ENCODE data around the gene KLHL40. TPM values are rescaled to one million over a fixed set of nuclear protein-coding genes. Genes with fewer than 3 reads are reported as not detected.

KLHL40 gene
- total and polyA plus RNA-seq, 10 of the 15 experiments (the other 5 are each of a cell fraction or from before 2014, with no cell fraction given) = not detected

GRCh38 chr3:42655331-42655888 is 29.9 kb upstream of the KLHL40 start:
- 35% methylated on average over 4 of the region's 4 CpGs for WGBS (ENCODE audit: insufficient coverage, insufficient replicate concordance, low lambda C conversion rate, missing lambda C conversion rate)
- H3K79me2 ChIP-seq (ENCODE audit: control insufficient read depth, insufficient read depth, low read length) = no peaks in the 10 kb centered on the region; the same call in 1 of the 2 replicates

More at GRCh38 chr3:42655331-42655888, 29.9 kb upstream of the KLHL40 start:
- Histone ChIP-seq H3K27ac (ENCODE audit: control insufficient read depth, insufficient read depth) (no peak overlapping the region), H3K4me3 (peak overlapping the region; percentile 73), H3K27me3 (replicated peaks in 1 of 2; ENCODE audit: control insufficient read depth in 2 of 2, insufficient read depth in 2 of 2, low read length in 1 of 2) (no peaks in the 10 kb centered on the region), H2AFZ (ENCODE audit: control insufficient read depth, low read depth, low read length) (0 out of 2 replicates have a peak overlapping the region, but pooled peaks have one; percentile 62), H3K4me1 (ENCODE audit: control insufficient read depth, insufficient read depth, low read length) (peaks cover 17% of the 10 kb centered on the region), H3K9ac (ENCODE audit: control insufficient read depth, insufficient read depth, low read length) (no peak overlapping the region; the same call in 1 of the 2 replicates), H3K9me3 (replicated peaks; ENCODE audit: control insufficient read depth, insufficient read depth, low read length) (no peaks in the 10 kb centered on the region), H3K4me2 (ENCODE audit: control insufficient read depth, insufficient read depth) (peak overlapping the region; percentile 72), H3K36me3 (ENCODE audit: control insufficient read depth in 2 of 2, insufficient read depth in 2 of 2, low read length in 1 of 2) (no peaks in the 10 kb centered on the region), H4K20me1 (ENCODE audit: control insufficient read depth, insufficient read depth) (no peaks in the 10 kb centered on the region)
- in situ Hi-C loops (cut with MboI) (no loop called here), intact Hi-C loops (cut with micrococcal nuclease; ENCODE audit: unreplicated experiment) (no loop called here)
- no peak for DNase-seq (ENCODE audit: low read depth, low spot score)
- TF ChIP-seq TAF1 (IDR thresholded peaks at IDR 0.05; ENCODE audit: borderline replicate concordance, low read depth, low read length) (no peak), FOXM1 (IDR thresholded peaks at IDR 0.05; ENCODE audit: low read depth, low read length) (no peak), TCF12 (IDR thresholded peaks at IDR 0.05; ENCODE audit: low read depth, low read length) (0 out of 2 replicates have a peak, but pooled peaks have one; percentile 8), ZBED1 (IDR thresholded peaks at IDR 0.05; ENCODE audit: borderline replicate concordance) (no peak), JUND (IDR thresholded peaks at IDR 0.05; ENCODE audit: low read depth, low read length) (no peak), POLR2A (IDR thresholded peaks at IDR 0.05; ENCODE audit: low read depth, low read length) (no peak), CHD2 (IDR thresholded peaks at IDR 0.05; ENCODE audit: borderline replicate concordance, low read depth, low read length) (no peak)
- TF ChIP-seq, protein P1, sequence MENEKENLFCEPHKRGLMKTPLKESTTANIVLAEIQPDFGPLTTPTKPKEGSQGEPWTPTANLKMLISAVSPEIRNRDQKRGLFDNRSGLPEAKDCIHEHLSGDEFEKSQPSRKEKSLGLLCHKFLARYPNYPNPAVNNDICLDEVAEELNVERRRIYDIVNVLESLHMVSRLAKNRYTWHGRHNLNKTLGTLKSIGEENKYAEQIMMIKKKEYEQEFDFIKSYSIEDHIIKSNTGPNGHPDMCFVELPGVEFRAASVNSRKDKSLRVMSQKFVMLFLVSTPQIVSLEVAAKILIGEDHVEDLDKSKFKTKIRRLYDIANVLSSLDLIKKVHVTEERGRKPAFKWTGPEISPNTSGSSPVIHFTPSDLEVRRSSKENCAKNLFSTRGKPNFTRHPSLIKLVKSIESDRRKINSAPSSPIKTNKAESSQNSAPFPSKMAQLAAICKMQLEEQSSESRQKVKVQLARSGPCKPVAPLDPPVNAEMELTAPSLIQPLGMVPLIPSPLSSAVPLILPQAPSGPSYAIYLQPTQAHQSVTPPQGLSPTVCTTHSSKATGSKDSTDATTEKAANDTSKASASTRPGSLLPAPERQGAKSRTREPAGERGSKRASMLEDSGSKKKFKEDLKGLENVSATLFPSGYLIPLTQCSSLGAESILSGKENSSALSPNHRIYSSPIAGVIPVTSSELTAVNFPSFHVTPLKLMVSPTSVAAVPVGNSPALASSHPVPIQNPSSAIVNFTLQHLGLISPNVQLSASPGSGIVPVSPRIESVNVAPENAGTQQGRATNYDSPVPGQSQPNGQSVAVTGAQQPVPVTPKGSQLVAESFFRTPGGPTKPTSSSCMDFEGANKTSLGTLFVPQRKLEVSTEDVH (IDR thresholded peaks at IDR 0.05; ENCODE audit: low read depth, partially characterized antibody) = no peak
- TF ChIP-seq, protein P2, sequence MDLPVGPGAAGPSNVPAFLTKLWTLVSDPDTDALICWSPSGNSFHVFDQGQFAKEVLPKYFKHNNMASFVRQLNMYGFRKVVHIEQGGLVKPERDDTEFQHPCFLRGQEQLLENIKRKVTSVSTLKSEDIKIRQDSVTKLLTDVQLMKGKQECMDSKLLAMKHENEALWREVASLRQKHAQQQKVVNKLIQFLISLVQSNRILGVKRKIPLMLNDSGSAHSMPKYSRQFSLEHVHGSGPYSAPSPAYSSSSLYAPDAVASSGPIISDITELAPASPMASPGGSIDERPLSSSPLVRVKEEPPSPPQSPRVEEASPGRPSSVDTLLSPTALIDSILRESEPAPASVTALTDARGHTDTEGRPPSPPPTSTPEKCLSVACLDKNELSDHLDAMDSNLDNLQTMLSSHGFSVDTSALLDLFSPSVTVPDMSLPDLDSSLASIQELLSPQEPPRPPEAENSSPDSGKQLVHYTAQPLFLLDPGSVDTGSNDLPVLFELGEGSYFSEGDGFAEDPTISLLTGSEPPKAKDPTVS (IDR thresholded peaks at IDR 0.05; ENCODE audit: low read depth, low read length) = no peak
- SMC1A ChIA-PET (ENCODE audit: uncharacterized antibody, unreplicated experiment) = no interaction called here
- RAD21 ChIA-PET (ENCODE audit: unreplicated experiment) = no interaction called here
- CTCF ChIA-PET = interaction anchor here (1.0 kb wide), 2 partner anchors 18 to 65 kb away, joined by 3 read pairs; partner anchors contain the start of gene SS18L2
- ATAC-seq = no peak
- POLR2A ChIA-PET = interaction anchor here (0.7 kb wide), 1 partner anchor 14 kb away, joined by 3 read pairs; no protein-coding TSS in a partner anchor
- TSS peak; percentile 34 for BruUV-seq (replicated peaks)
- FAIRE-seq = no peak
